GDM1 (cell line): ENCODE data around the gene SAMD4B.
A peak's percentile ranks its signal among the peaks of the same experiment; 100 is the strongest.
"Not testable (repeated sequence)": the region's sequence is repeated elsewhere in the genome, so short reads cannot be mapped to it uniquely, and the experiment has no call there.

ENCODE experiments used
- DNase-seq: peaks from one replicate; lab custom pipeline; 2025; lab: John Stamatoyannopoulos, UW

SAMD4B gene

DNA sequence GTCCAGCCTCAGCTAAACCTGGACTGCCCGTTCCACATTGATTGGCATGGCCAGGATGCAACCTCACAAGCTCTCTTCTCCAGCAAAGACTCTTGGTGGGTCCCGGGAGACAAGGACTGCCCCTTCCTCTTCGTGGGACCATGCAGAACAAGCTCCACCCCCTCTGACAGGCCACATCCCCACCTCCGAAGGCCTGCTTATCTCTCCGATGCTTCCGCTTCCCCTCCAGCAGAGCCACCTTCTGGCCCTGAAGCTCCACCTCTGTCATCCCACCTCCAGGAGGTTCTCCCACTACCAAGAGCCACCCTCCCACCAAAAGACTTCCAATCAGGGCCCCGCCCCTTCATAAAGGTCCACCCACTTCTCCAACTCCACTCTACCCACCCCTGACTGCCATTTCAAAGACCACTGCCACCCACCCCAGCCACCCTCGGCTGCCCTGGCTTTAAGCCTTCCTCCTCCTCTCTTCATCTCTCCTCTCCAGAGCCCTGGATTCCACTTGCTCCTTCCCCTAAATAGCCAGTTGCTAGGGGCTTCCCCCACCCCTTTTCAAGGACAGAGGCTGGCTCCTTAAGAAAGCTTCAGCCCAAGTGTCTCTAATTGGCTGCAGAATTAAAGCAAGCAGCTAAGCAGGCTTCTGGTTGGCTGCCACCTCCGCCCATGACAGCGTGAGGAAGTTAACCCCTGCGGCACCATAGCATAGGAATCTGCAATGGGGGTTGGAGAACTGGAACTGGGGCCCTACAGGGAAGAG, 31.5 kb upstream of the SAMD4B start:
- DNase-seq = no peak

DNA sequence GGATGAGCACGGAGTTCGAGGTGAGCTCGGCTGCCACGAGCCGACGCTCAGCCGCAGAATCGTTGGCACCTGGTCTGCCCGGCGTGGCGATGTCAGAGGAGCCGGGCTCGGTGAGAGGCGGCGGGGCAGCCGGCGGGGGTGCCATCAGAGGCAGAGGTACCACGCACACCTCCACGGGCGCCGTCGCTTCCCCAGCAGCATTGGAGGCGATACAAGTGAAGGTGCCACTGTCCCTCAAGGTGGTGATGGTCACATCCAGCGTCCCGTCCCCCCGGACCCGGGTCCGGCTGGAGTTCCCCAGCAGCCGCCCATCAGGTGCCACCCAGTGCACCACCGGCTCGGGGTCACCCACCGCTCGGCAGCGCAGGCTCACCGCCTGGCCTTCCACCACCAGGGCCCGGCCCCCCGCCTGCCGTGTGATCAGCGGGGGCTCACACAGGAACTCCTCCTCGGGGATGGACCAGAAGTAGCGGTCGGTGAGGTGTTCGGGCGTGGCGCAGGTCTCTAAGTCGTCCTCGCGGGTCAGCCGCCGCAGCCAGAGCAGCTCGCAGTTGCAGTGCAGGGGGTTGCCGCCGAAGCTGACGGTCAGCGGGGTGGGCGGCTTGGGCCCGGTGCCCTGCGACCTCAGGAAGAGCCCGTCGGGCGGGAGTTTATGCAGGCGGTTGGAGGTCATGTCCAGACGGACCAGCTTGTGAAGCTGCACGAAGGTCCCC, 28.0 kb upstream of the SAMD4B start:
- DNase-seq = no peak

DNA sequence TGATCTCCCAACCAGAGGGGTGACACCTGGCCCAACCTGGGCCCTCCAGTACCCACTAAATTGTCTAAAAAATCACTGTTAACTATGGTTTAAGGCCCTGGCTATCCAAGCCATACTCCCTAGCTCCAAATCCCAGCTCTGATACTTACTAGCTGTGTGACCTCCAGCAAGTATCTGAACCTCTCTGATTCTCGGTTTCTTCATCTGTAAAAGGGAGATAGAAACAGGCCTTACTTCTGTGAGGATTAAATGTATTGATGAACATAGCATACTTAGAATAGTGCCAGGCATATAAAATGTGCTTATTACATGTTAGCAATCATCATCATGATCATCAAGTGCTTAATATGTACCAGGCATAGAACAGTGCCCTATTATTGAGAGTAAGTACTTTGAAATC, 26.3 kb upstream of the SAMD4B start:
- no peak for DNase-seq

DNA sequence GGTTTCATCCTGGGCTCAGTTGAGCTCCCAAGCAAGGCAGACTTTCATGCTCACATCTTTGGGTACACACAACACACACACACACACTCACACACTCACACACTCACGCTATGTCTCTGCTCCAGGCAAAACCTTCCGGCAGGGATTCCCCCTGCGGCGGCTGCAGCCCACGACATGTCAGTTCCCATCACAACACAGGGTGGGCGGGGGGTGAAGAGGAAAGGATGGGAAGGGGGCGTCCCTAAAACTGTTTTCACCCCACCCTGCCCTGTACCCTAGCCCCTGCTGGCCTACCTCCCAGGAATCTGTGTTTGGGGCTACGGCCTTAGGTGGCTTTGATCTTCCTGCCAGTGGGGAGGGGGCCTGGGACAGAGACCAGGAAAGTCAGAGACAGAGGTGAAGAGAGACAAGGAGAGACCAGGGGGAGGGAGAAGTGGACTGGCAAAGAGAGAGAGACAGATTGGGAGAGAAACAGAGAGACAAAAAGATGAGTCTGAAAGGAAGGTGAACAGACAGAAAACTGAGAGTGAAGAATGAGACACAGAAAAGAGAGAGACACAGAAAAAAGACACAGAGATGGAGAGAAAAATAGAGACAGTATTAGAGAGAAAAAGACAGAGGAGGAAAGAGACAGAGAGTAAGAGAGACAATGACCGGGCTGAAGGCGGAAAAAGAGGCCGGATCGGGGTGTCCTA, 25.4 kb upstream of the SAMD4B start:
- no peak for DNase-seq

DNA sequence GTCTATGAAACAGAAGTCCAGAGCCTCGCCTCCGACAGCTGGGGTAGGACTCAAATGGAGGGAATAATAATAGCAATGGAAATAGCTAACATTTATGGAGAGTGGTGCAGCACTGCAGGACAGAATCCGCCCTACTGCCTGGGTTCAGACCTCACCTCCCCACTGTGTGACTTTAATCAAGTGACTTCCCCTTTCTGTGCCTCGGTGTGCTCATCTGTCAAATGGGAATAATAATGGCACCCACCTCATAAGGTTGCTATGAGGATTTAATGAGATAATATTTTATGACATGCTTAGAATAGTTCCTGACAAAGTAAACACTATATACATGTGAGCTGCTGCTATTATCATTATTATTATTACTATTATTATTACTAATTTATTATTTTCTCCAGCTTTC, 24.7 kb upstream of the SAMD4B start:
- no peak for DNase-seq

DNA sequence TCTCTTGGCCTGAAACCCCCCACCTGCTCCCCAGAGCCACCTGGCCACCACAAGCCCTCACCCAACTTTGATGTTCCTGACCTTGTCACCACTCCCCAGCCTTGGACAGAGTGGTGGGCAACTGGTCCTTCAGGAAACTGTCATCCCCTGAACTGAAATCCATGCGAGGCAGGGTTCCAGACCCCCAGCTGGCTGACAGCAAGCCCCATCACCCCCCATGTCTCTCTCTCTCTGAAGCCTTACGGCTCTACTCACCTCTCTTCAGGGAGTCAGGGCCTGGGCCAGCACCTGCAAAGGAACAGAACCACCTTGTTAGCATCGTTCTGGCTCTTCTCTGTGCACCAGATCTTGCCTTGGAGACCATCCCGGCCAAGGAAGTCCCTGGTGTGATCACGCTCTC, 24.1 kb upstream of the SAMD4B start:
- no peak for DNase-seq

DNA sequence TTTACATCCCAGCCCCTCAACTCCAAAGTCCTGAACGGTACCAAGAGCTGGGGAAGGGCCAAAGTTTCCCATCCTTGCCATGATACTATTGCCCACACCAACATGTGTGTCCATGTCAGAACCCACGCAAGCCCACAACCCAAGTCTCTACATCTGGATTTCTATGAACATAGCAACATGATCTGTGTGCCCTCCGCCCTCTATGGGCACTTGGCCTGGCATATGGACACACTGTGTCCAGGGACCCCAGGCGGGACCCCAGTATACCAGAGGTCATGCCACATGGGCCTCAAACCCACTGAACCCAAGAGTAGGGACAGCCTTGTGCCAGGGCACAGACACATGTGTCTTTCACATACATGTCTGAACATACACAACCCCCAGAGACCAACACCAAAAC, 23.5 kb upstream of the SAMD4B start:
- no peak for DNase-seq

DNA sequence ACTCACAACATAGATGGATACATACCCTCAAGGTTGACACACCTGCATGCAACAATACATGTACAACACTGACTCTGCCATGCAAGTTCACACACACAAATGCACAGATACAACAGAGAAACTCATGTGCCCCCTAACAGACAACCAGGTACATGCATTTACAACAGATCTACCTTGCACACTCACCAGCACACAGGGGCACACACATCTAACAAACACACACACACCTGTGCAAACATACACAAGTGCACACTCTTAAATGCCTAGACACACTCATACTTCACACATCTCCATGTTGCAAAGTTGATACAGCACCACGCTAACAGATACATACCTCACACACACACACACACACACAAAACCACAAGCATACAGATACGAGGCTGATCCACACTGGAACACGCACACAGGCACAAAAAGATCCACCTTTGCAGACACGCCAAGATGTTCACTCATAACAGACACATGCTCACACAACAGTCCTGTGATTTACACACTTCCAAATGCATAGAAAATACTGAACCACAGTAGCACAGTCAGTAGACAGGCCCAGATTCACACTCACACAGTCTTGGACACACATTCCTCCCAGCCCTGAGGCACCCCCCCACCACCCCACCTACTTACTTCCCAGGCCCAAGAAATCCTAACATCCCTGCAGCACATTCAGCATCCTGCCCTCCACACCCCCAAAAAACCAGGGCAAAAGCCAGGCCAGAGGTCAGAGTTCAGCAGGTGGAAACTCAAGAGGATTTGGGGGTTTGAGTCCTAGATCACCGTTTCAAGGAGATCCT, 22.9 kb upstream of the SAMD4B start:
- DNase-seq = no peak

DNA sequence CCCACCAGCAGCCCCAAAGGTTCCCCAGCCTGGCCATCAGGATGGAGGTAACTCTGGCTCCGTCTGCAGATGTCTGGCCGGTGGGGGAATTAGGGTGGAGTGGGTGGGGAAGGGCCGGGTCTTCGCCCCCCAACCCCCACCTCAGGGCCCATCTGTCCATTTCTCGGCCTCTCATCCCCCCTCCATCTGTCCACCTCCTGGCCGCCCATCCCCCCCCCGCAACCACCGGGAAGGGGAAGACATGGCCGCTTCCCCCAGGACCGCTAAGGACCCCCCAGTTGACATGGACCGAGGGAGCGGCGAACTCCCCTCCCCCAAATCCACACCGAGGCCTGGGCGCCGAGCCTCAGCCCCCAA, 22.4 kb upstream of the SAMD4B start:
- DNase-seq = no peak

DNA sequence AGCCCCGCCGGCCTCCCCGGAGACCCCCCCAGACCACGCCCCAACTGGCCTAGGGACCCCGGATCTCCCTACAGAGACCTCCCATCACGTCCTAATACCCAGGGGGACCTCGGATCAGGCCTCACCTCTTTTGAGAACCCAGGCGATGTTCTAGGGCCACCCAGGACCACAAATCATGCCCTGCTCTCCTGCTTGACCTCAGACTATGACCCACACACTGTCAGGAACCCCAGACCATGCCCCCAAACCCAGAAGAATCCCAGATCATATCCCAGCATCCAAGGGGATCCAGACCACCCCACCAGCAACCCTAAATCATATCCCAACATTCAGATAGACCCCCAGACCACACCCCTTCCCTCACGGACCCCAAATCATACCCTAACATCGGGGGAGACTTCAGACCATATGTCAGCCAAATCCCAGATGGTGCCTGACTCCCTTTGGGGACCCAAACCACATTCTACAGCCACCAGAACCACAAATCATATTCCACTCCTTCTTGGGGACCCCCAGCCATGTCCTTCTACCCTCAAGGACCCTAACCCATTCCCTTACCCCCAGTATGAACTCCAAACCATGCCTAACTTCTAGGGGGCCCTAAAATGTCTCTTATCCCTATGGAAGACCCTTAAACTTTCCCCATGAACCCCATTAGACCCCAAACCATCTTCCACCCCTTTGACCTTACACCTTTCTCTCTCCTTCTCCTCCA, 20.9 kb upstream of the SAMD4B start:
- DNase-seq = no peak

DNA sequence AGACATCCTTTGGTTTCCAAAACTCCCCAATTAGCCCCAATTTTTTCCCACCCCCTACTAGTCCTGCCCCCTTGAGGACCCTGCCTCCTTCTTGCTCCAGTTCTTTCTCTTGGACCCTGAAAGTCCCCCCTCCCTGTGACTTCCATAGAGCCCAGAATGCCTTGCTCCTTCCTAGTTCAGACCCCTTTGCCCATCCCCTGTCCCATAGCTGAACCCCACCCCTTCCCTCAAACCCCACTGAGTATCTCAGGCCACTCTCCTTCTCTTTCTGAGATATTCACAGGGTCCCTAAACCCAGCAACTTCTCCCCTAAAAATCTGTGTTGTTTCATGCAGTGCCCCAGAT, 20.4 kb upstream of the SAMD4B start:
- DNase-seq = no peak

DNA sequence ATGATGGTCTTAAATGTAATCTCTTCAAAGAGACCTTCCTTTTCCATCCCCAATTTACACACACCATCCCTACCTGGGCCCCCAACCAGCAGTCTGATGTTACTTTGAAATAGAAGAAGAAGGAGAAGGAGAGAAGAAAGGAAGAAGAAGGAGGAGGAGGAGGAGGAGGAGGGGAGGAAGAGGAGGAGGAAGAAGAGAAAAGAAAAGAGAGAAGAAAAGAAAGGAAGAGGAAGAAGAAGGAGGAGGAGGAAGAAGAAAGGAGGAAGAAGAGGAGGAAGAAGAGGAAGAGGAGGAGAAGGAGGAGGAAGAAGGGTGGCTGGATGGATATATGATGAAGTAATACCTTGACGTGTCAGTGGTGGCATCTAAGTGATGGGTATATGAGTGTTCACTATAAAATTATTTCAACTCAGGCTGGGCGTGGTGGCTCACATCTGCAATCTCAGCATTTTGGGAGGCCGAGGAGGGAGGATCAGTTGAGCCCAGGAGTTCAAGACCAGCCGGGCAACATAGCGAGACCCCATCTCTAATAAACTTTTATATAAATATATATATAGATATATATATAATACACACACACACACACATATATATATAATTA, 17.9 kb upstream of the SAMD4B start:
- no peak for DNase-seq

DNA sequence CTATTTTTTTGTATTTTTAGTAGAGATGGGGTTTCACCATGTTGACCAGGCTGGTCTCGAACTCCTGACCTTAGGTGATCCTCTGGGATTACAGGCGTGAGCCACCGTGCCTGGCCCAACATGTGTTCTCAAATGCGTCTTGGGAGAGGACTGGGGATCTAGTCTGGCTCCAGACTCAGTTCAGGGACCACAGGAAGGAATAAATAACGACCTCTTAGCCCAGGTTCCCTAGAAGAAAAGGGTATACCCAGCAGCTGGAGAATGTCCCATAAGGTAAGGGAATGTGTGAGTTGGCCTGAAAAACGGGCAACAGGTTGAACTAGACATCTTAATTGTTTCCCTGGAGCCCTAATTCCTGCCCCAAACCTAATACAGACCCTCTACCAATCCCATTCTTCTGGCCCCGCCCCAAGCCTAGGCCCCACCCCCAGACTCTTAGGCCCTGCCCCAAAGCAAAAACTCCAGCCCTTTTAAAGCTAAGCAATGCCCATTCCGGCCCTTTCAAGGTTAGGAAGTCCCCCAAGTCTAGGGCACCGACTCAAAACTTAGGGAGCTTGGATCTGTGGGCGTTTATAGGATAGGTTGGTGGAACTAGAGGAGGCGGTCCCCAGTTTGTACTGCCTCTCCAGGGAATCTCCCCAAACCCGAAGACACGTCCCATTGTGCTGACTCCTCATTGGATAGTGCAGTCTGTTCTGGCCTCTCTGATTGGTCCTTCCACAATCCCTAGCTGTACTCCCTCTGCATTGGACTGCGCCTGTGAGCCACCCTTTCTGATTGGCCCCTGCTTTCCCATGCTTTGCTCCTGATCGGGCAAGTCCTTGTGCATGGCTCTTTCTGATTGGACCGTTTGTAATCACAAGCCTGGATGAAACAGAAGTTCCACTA, 16.2 kb upstream of the SAMD4B start:
- DNase-seq = peak; percentile 11

DNA sequence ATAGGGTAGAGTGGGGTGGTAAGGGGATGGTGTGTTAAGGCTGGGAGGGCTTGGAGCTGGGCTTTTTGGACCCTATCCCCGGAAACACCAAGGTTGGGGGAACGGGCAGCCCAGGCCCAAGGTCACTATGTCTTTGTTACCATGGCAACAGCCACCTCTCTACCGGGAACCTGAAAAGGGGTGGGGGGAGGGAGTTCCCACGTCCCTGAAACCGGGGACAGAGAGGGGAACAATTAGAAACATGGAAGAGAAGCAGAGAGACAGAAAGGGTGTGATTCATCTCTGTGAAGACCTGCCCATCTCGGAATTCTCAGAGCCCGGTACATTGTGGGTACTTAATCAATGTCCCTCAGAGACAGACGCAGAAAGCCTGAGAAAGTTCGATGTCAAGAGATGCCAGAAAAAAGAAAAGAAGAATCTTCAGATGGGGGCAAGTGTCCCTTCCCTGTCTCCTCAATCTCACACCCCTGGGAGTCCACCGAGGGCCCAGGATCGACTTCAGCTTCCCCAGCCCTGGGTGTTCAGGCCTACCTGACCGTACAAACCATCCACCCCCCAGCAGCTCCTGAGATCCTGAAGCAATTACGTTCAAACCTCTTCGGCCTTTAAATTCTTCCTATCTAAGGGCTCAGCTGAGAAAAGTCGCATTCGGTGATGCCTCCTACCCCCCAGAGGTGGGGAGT, 14.7 kb upstream of the SAMD4B start:
- no peak for DNase-seq

DNA sequence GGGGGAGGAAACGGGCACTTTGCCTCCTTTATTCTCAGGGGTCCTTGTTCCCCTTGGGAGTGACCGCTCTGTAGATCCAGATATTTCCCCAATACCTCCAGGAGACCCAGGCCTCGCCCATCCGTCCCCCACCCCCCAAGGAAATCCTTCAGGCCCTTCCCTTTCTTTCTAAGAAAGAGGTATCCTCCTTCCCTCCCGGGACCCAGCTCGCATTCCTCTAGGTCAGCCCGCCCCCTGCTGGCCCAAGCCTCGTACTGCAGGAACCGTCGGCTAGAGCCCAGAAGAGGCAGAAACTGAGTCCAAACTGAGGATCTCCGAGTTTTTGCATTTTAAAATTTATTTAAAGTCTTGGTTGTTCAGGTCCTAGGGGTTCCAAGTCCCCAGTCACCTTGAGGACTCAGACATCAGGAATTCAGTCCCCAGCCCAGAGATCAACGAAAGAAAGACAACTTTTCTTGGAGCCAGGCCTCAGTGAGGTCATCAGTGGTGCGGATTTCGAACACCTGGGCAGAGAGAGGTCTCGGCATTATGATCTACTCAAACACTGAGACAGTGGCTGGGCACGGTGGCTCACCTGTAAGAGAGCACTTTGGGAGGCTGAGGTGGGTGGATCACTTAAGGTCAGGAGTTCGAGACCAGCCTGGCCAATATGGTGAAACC, 14.0 kb upstream of the SAMD4B start:
- peak; percentile 26 for DNase-seq

DNA sequence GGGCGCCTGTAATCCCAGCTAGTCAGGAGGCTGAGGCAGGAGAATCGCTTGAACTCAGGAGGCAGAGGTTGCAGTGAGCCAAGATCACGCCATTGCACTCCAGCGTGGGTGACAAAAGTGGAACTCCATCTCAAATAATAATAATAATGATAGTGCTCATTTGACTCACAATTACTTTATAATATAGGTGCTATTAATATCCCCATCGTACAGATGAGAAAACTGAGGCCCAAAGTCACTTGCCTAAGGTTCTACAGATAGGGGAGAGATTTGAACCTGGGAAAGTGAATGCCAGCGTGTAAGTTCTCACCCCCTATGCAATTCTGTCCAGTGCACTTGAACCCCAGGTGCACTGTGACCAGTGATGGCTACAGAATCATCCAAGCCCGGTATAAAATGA, 12.3 kb upstream of the SAMD4B start:
- no peak for DNase-seq

DNA sequence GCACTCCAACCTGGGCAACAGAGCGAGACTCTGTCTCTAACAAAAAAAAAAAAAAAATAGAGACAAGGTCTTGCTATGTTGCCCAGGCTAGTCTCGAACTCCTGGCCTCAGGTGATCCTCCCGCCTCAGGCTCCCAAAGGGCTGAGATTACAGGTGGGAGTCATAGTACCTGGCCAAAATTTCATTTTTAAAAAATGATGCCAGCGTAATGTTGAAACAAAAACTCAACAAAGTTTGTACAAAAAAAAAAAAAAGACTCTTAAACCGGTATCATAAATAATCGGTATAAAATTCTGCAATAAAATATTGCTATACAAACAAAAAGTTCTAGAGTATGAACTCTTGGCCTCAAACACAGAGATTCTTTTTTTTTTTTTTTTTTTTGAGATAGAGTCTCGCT, 9.9 kb upstream of the SAMD4B start:
- DNase-seq = no peak

DNA sequence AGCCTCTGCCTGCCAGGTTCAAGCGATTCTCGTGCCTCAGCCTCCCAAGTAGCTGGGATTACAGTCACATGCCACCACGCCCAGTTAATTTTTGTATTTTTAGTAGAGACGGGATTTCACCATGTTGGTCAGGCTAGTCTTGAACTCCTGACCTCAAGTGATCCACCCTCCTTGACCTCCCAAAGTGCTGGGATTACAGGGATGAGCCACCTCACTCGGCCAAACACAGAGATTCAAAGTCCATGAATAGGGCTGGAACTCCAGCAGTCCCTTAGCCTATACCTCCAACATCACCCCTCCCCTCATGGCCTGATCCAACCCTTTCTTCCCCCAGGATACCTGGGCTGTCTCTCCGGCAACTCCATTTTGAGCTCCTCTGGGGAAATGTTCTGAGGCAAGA, 9.5 kb upstream of the SAMD4B start:
- not testable (repeated sequence) for DNase-seq

DNA sequence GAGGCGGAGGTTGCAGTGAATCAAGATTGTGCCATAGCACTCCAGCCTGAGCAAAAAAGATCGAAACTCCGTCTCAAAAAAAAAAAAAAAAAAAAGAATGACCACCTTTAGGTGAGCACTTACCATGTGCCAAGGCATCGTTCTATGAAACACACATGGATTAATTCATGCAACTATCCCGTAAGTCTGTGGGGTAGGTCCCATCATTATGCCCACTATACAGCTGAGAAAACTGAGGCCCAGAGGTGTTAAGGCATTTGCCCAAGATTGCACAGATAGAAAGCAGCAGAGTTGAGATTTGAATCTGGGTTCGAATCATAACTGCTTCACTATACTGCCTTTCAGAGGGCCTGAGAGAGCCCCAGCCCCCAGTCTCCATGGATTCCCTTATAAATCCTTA, 8.7 kb upstream of the SAMD4B start:
- no peak for DNase-seq
